ENCODE results near the gene MEGF11. TPM values are rescaled to one million over a fixed set of nuclear protein-coding genes. Genes with fewer than 3 reads are reported as not detected.

The MEGF11 gene
- total RNA-seq, 6 experiments from 2014 or later = not detected

- TF ChIP-seq, protein P1, sequence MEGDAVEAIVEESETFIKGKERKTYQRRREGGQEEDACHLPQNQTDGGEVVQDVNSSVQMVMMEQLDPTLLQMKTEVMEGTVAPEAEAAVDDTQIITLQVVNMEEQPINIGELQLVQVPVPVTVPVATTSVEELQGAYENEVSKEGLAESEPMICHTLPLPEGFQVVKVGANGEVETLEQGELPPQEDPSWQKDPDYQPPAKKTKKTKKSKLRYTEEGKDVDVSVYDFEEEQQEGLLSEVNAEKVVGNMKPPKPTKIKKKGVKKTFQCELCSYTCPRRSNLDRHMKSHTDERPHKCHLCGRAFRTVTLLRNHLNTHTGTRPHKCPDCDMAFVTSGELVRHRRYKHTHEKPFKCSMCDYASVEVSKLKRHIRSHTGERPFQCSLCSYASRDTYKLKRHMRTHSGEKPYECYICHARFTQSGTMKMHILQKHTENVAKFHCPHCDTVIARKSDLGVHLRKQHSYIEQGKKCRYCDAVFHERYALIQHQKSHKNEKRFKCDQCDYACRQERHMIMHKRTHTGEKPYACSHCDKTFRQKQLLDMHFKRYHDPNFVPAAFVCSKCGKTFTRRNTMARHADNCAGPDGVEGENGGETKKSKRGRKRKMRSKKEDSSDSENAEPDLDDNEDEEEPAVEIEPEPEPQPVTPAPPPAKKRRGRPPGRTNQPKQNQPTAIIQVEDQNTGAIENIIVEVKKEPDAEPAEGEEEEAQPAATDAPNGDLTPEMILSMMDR (IDR thresholded peaks at IDR 0.05) = no peak
- Mint-ChIP-seq H3K9me3 (no peaks in the 10 kb centered on the region), H3K4me3 (no peak overlapping the region), H3K4me1 (ENCODE audit: low read depth) (0 out of 2 replicates have a peak, but pooled peaks cover 4% of the 10 kb centered on the region), H3K27me3 (ENCODE audit: insufficient read depth) (peaks cover 29% of the 10 kb centered on the region), H3K27ac (no peak overlapping the region), H3K36me3 (ENCODE audit: low read depth) (no peaks in the 10 kb centered on the region)
- no peak for DNase-seq
Observed at GRCh38 chr15:65956307-65956706, 297.2 kb downstream of the MEGF11 start.

DNA sequence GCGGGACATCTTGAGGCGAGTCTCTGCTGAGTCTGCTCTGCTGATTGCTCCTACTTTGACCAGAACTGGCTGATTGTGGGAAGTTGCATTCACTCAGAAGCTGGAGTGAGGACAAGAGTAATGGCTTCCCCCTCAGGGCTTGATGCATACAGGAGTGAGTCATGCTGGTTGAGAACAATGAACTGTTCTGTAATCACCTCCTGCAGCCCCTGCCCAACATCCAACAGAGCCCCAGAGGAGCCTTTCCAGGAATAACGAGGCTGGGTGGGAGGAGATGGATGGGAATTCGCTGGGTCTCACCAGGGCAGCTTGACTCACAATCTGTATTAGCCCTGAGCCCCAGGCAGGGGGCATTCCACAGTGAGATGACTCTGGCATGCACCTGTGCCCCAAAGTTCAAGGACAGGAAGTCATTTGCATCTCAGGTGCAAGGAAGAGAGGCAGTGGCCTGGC, 299.2 kb downstream of the MEGF11 start:
- TF ChIP-seq, protein P1 (IDR thresholded peaks at IDR 0.05) = no peak
- no peak overlapping the region for H3K27ac Mint-ChIP-seq
- no peak for DNase-seq
- no peaks in the 10 kb centered on the region for H3K36me3 Mint-ChIP-seq (ENCODE audit: low read depth)
- no peaks in the 10 kb centered on the region for H3K9me3 Mint-ChIP-seq
- H3K27me3 Mint-ChIP-seq (ENCODE audit: insufficient read depth) = peaks cover 27% of the 10 kb centered on the region
- H3K4me3 Mint-ChIP-seq = no peak overlapping the region
- 0 out of 2 replicates have a peak, but pooled peaks cover 4% of the 10 kb centered on the region for H3K4me1 Mint-ChIP-seq (ENCODE audit: low read depth)

DNA sequence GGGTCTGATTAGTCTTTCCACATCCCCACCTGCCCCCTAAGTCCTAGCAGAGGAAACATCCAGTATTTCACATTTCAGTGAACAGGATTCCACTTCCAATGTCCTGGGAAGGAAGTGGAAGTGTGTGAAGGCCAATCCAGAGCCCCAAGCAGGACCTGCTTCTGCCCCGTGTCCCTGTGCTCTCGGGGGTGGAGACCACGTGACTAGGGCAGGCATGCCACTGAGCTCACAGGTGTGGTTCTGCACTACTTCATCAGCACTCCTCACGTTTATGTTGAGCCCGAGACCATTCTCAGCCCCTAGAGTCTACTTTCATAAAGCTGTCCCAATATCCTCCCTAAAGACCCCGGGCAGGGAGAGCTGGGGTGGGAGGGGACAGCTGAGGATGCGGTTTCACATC, 299.9 kb downstream of the MEGF11 start:
- Mint-ChIP-seq H3K27me3 (ENCODE audit: insufficient read depth) (peaks cover 29% of the 10 kb centered on the region), H3K4me3 (no peak overlapping the region), H3K4me1 (ENCODE audit: low read depth) (0 out of 2 replicates have a peak, but pooled peaks cover 4% of the 10 kb centered on the region), H3K36me3 (ENCODE audit: low read depth) (no peaks in the 10 kb centered on the region), H3K9me3 (no peaks in the 10 kb centered on the region), H3K27ac (no peak overlapping the region)
- DNase-seq = no peak
- TF ChIP-seq, protein P1 (IDR thresholded peaks at IDR 0.05) = no peak

GRCh38 chr15:65952391-65953053, 301.0 kb downstream of the MEGF11 start:
- no peaks in the 10 kb centered on the region for H3K36me3 Mint-ChIP-seq (ENCODE audit: low read depth)
- no peak overlapping the region for H3K27ac Mint-ChIP-seq
- H3K4me3 Mint-ChIP-seq = no peak overlapping the region
- H3K4me1 Mint-ChIP-seq (ENCODE audit: low read depth) = peaks cover 4% of the 10 kb centered on the region; the same call in 1 of the 2 replicates
- peaks cover 18% of the 10 kb centered on the region for H3K27me3 Mint-ChIP-seq (ENCODE audit: insufficient read depth)
- peak; percentile 35 for DNase-seq
- TF ChIP-seq, protein P1 (IDR thresholded peaks at IDR 0.05) = no peak
- H3K9me3 Mint-ChIP-seq = no peaks in the 10 kb centered on the region

- H3K4me3 Mint-ChIP-seq = no peak overlapping the region
- H3K9me3 Mint-ChIP-seq = no peaks in the 10 kb centered on the region
- DNase-seq = no peak
- no peaks in the 10 kb centered on the region for H3K36me3 Mint-ChIP-seq (ENCODE audit: low read depth)
- H3K4me1 Mint-ChIP-seq (ENCODE audit: low read depth) = peaks cover 14% of the 10 kb centered on the region; the same call in 1 of the 2 replicates
- no peak overlapping the region for H3K27ac Mint-ChIP-seq
- TF ChIP-seq, protein P1 (IDR thresholded peaks at IDR 0.05) = no peak
- peaks cover 18% of the 10 kb centered on the region for H3K27me3 Mint-ChIP-seq (ENCODE audit: insufficient read depth)
Observed at GRCh38 chr15:65951007-65951406, 302.5 kb downstream of the MEGF11 start.

Data from HFFc6 (cell line).